ENCODE measurements around the gene TBC1D1. TPM values are rescaled to one million over a fixed set of nuclear protein-coding genes. Genes with fewer than 3 reads are reported as not detected.

Gene TBC1D1
- total RNA-seq, 4 donors from 2014 or later = 206 to 258 (median 221) TPM

DNA sequence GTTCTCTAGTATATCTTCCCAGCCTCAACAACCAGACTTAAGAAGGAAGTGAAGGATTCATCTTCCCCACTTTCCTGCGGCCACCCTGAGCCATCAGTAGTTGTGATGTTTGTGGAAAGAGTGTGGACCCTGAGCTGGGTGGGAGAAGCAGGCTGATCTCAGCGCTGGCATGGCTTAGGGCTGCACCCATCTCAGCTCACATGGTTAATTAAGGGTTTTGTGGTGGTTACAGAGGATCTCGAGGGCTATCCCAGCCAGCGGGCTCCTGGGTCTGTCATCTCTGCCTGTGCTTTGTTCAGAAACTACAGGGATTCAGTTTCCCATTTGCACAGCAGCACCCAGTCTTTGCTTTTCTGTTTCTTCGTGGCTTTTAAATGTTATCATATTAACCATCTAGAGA, 232.7 kb downstream of the TBC1D1 start:
- no peak for DNase-seq (ENCODE audit: extremely low spot score)
- Histone ChIP-seq H3K27me3 (no peaks in the 10 kb centered on the region), H3K4me1 (peaks cover 1 to 17% (median 7%) of the 10 kb centered on the region in 4 donors), H3K27ac (replicated peaks in 1 of 4) (no peak overlapping the region), H3K4me3 (no peak overlapping the region), H3K36me3 (peaks cover 35 to 80% (median 63%) of the 10 kb centered on the region in 4 donors), H3K9me3 (no peaks in the 10 kb centered on the region)
- TF ChIP-seq POLR2AphosphoS5 (IDR thresholded peaks at IDR 0.05) = no peak
- no peak for TF ChIP-seq EP300 (IDR thresholded peaks at IDR 0.05)
- TF ChIP-seq, protein P1, sequence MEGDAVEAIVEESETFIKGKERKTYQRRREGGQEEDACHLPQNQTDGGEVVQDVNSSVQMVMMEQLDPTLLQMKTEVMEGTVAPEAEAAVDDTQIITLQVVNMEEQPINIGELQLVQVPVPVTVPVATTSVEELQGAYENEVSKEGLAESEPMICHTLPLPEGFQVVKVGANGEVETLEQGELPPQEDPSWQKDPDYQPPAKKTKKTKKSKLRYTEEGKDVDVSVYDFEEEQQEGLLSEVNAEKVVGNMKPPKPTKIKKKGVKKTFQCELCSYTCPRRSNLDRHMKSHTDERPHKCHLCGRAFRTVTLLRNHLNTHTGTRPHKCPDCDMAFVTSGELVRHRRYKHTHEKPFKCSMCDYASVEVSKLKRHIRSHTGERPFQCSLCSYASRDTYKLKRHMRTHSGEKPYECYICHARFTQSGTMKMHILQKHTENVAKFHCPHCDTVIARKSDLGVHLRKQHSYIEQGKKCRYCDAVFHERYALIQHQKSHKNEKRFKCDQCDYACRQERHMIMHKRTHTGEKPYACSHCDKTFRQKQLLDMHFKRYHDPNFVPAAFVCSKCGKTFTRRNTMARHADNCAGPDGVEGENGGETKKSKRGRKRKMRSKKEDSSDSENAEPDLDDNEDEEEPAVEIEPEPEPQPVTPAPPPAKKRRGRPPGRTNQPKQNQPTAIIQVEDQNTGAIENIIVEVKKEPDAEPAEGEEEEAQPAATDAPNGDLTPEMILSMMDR (IDR thresholded peaks at IDR 0.05) = no peak
- TF ChIP-seq POLR2A (IDR thresholded peaks at IDR 0.05; ENCODE audit: low read depth) = no peak
- WGBS = 89% methylated on average over 5 of the region's 5 CpGs
- intact Hi-C loops (cut with DNase I) = no loop called here

DNA sequence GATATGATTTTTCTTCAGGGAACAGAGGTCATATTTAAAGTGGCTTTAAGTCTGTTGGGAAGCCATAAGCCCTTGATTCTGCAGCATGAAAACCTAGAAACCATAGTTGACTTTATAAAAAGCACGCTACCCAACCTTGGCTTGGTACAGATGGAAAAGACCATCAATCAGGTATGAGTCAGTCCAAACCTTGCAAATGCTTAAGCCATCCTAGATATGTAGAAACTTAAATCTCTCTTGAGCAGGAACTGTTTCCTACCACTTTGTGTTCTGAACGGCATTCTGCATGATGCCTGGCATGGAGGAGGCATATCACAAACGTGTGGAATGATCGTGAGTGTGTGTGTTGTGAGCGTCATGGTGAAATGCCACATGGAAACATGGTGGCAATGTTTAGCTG, 234.1 kb downstream of the TBC1D1 start:
- no peaks in the 10 kb centered on the region for H3K27me3 ChIP-seq
- intact Hi-C loops (cut with DNase I) = no loop called here
- peaks cover 24 to 68% (median 52%) of the 10 kb centered on the region in 4 donors for H3K36me3 ChIP-seq
- no peak overlapping the region for H3K27ac ChIP-seq (replicated peaks in 1 of 4)
- H3K4me1 ChIP-seq = peaks cover 4 to 25% (median 18%) of the 10 kb centered on the region in 4 donors
- H3K4me3 ChIP-seq = no peak overlapping the region
- H3K9me3 ChIP-seq = no peaks in the 10 kb centered on the region
- 77% methylated on average over 5 of the region's 5 CpGs for WGBS
- TF ChIP-seq EP300 (IDR thresholded peaks at IDR 0.05) (no peak), POLR2A (IDR thresholded peaks at IDR 0.05; ENCODE audit: low read depth) (no peak), POLR2AphosphoS5 (IDR thresholded peaks at IDR 0.05) (no peak)
- TF ChIP-seq, protein P1 (IDR thresholded peaks at IDR 0.05) = no peak
- DNase-seq (ENCODE audit: extremely low spot score) = no peak

DNA sequence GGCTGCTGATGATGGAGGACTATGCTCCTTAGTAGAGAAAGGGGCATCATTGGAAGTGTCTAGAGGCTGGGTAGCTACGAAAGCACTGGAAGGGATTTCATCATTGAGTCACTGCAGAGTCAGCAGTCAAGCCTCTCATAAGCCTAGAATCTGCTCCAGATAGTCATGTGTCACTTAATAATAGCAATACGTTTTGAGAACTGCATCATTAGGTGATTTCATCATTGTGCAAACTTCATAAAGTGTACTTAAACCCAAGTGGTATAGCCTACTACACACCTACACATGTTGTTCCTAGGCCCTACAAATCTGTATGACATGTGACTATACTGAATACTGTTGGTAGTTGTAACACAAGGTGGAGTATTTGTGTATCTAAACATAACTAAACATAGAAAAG, 234.9 kb downstream of the TBC1D1 start:
- peaks cover 4 to 29% (median 24%) of the 10 kb centered on the region in 4 donors for H3K4me1 ChIP-seq
- DNase-seq (ENCODE audit: extremely low spot score) = no peak
- no peak overlapping the region for H3K27ac ChIP-seq (replicated peaks in 1 of 4)
- TF ChIP-seq POLR2AphosphoS5 (IDR thresholded peaks at IDR 0.05) = no peak
- TF ChIP-seq EP300 (IDR thresholded peaks at IDR 0.05) = no peak
- TF ChIP-seq, protein P1 (IDR thresholded peaks at IDR 0.05) = no peak
- no peak for TF ChIP-seq POLR2A (IDR thresholded peaks at IDR 0.05; ENCODE audit: low read depth)
- 78% methylated on average over 2 of the region's 2 CpGs for WGBS
- peaks cover 15 to 60% (median 44%) of the 10 kb centered on the region in 4 donors for H3K36me3 ChIP-seq
- intact Hi-C loops (cut with DNase I) = no loop called here
- no peaks in the 10 kb centered on the region for H3K27me3 ChIP-seq
- H3K4me3 ChIP-seq = no peak overlapping the region
- H3K9me3 ChIP-seq = no peaks in the 10 kb centered on the region

DNA sequence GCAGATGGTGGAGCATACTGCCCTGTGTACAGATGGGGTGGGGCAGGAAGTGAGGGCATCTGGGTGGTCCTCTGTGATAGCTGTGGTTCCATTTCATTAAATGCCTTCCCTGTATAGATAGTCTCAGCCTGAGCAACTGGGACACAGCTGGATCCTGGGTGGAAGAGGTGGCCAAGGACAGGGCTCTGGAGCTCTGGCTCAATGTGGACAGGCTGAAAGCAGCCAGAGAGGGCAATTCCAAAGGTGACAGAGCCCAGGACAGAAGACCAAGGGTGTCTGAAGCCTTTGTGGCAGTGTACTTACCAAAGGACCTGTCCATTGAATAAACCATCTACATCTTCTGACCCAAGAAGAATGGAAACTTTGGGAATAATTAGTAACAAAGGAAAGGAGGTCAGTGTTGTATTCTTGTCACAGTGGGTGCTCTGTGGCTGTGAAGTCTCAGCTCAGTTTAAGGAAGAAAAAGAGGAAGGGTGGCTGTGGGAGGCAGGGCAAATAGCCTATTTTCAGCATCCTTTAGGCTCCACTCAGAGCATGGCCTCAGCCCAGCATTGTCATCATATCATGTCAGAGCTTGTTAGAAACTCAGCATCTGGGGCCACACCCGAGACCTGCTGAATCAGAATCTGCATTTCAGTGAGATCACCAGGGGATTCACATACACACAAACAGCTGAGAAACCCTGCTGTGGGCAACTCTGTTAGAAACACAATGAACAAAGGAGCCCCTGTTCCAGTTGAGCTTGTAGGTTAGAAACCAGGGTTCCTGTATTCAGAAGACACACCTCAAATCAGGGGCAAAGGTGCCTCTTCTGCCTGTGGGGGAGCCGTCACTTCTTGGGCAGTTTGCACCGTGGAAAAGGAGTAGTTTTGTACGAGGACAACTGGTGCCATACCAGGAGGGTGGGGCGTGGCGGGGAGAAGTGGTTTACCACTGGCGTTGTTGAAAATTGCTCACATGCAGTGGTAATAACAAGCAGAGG, 237.9 kb downstream of the TBC1D1 start:
- no peak overlapping the region for H3K4me3 ChIP-seq
- H3K36me3 ChIP-seq = peaks cover 12 to 50% (median 36%) of the 10 kb centered on the region in 4 donors
- TF ChIP-seq POLR2AphosphoS5 (IDR thresholded peaks at IDR 0.05) (no peak), POLR2A (IDR thresholded peaks at IDR 0.05; ENCODE audit: low read depth) (no peak), EP300 (IDR thresholded peaks at IDR 0.05) (no peak)
- TF ChIP-seq, protein P1 (IDR thresholded peaks at IDR 0.05) = no peak
- no peaks in the 10 kb centered on the region for H3K27me3 ChIP-seq
- H3K9me3 ChIP-seq = no peaks in the 10 kb centered on the region
- 57% methylated on average over 7 of the region's 7 CpGs for WGBS
- intact Hi-C loops (cut with DNase I) = no loop called here
- H3K27ac ChIP-seq (replicated peaks in 1 of 4) = no peak overlapping the region
- no peak for DNase-seq (ENCODE audit: extremely low spot score)
- H3K4me1 ChIP-seq = peaks cover 14 to 55% (median 48%) of the 10 kb centered on the region in 4 donors

All from esophagus muscularis mucosa (tissue), 4 donors.